SK-N-SH (cell line): ENCODE results near the gene SMYD1. TPM values are rescaled to one million over a fixed set of nuclear protein-coding genes. Genes with fewer than 3 reads are reported as not detected.

ENCODE experiments used
- CTCF ChIA-PET: fragments of 300-600, 350-600 bp; formaldehyde crosslinking; extraction: SDS; loops from one replicate; lab custom pipeline; 2021; lab: Yijun Ruan, JAX
- POLR2A ChIA-PET: fragments of 350-600 bp; sonication (Branson Sonifier 250); formaldehyde crosslinking; extraction: SDS; loops from one replicate; lab custom pipeline; 2020; ENCODE audit warnings: antibody characterized with exemption, inconsistent platforms; lab: Yijun Ruan, JAX
- DNase-seq: peaks from one replicate; pipeline ENCODE4 v3.0.0; 2012
- H2AFZ ChIP-seq: fragments of 200-600 bp; sonication (generic); 2 replicates; pipeline ENCODE4 v1.8.1; 2016; ENCODE audit warnings: antibody characterized with exemption, mild to moderate bottlenecking, low read depth
- H3F3A ChIP-seq: fragments of 200-600 bp; sonication (generic); replicated peaks from 2 replicates; pipeline ENCODE3; 2016; ENCODE audit warnings: antibody characterized with exemption, mild to moderate bottlenecking; ENCODE audit not compliant: insufficient read depth
- H3K27ac ChIP-seq, 2 experiments: fragments of 200-500 bp in 1 of 2; fragments of 200-600 bp in 1 of 2; sonication (Bioruptor generic) in 1 of 2; sonication (generic), shearing (Covaris generic) in 1 of 2; 2 replicates each; pipeline versions ENCODE4 v1.5.1 to v1.6.1; 2014 to 2016; ENCODE audit warnings: low read depth in 2 of 2, inconsistent platforms in 1 of 2, low read length in 1 of 2, mild to moderate bottlenecking in 1 of 2, mixed read lengths in 1 of 2
- H3K27me3 ChIP-seq: fragments of 200-600 bp; sonication (generic), shearing (Covaris generic); 2 replicates; pipeline ENCODE4 v1.6.1; 2016; ENCODE audit warnings: mixed run types; ENCODE audit not compliant: insufficient read depth
- H3K36me3 ChIP-seq, 2 experiments: fragments of 200-500 bp in 1 of 2; fragments of 200-600 bp in 1 of 2; sonication (Bioruptor generic) in 1 of 2; sonication (generic) in 1 of 2; replicated peaks in 1 of 2; 2 replicates each; pipeline versions ENCODE3 to v1.5.1; 2014 to 2016; ENCODE audit warnings: low read length in 1 of 2, mild to moderate bottlenecking in 1 of 2; ENCODE audit not compliant: insufficient read depth in 2 of 2, control insufficient read depth in 1 of 2
- H3K4me1 ChIP-seq, 2 experiments: fragments of 200-500 bp in 1 of 2; fragments of 200-600 bp in 1 of 2; sonication (Bioruptor generic) in 1 of 2; sonication (generic), shearing (Covaris generic) in 1 of 2; 2 replicates each; pipeline versions ENCODE4 v1.5.1 to v1.6.1; 2014 to 2016; ENCODE audit warnings: low read depth in 1 of 2, low read length in 1 of 2, mixed run types in 1 of 2; ENCODE audit not compliant: insufficient read depth in 2 of 2, control insufficient read depth in 1 of 2
- H3K4me2 ChIP-seq: fragments of 200-600 bp; sonication (generic), shearing (Covaris generic); 2 replicates; pipeline ENCODE4 v1.6.1; 2017; ENCODE audit warnings: mixed run types
- H3K4me3 ChIP-seq, 2 experiments: fragments of 200-500 bp in 1 of 2; fragments of 200-600 bp in 1 of 2; sonication (Bioruptor generic) in 1 of 2; sonication (generic), shearing (Covaris generic) in 1 of 2; 2 replicates each; pipeline versions ENCODE4 v1.5.1 to v1.8.1; 2014 to 2016; ENCODE audit warnings: low read depth in 2 of 2, inconsistent platforms in 1 of 2, low read length in 1 of 2, mild to moderate bottlenecking in 1 of 2, mixed read lengths in 1 of 2, moderate library complexity in 1 of 2
- H3K79me2 ChIP-seq: fragments of 200-600 bp; sonication (generic); 2 replicates; pipeline ENCODE4 v1.8.1; 2017; ENCODE audit warnings: mild to moderate bottlenecking; ENCODE audit not compliant: insufficient read depth
- H3K9ac ChIP-seq: fragments of 200-600 bp; sonication (generic); 2 replicates; pipeline ENCODE4 v1.6.1; 2017; ENCODE audit warnings: mixed run types
- H3K9me2 ChIP-seq: fragments of 200-600 bp; sonication (generic); 2 replicates; pipeline ENCODE4 v1.6.1; 2017; ENCODE audit warnings: mixed run types
- H3K9me3 ChIP-seq: fragments of 200-600 bp; sonication (generic); 2 replicates; pipeline ENCODE4 v1.6.1; 2017; ENCODE audit warnings: mixed run types, mild to moderate bottlenecking, moderate library complexity
- H4K20me1 ChIP-seq: fragments of 200-600 bp; sonication (generic); 2 replicates; pipeline ENCODE4 v1.6.1; 2017; ENCODE audit warnings: mild to moderate bottlenecking, mixed run types; ENCODE audit not compliant: insufficient read depth
- FOXM1 ChIP-seq: IDR thresholded peaks from 2 replicates; pipeline ENCODE4 v1.4.0; 2012; ENCODE audit warnings: low read depth, mild to moderate bottlenecking
- NRF1 ChIP-seq: IDR thresholded peaks from 2 replicates; pipeline ENCODE4 v1.6.1; 2012; ENCODE audit warnings: low read depth, mild to moderate bottlenecking, low read length
- PBX3 ChIP-seq: IDR thresholded peaks from 2 replicates; pipeline ENCODE4; 2012
- RCOR1 ChIP-seq: fragments of 150-350 bp; IDR thresholded peaks from 2 replicates; pipeline ENCODE4 v1.6.1; 2017; ENCODE audit warnings: antibody characterized with exemption, low read length
- SIN3A ChIP-seq: IDR thresholded peaks from 2 replicates; pipeline ENCODE4 v1.6.1; 2012; ENCODE audit warnings: low read depth, mild to moderate bottlenecking, low read length, moderate library complexity, borderline replicate concordance
- SMC3 ChIP-seq: IDR thresholded peaks from 2 replicates; pipeline ENCODE4 v1.6.1; 2012; ENCODE audit warnings: low read depth, low read length, improper control_type of control experiment
- TCF12 ChIP-seq: IDR thresholded peaks from 2 replicates; pipeline ENCODE4 v1.4.0; 2012
- TEAD4 ChIP-seq: IDR thresholded peaks from 2 replicates; pipeline ENCODE4 v1.4.0; 2012; ENCODE audit warnings: mild to moderate bottlenecking, borderline replicate concordance; ENCODE audit not compliant: insufficient read depth
- YY1 ChIP-seq: IDR thresholded peaks from 2 replicates; pipeline ENCODE4 v1.4.0; 2012; ENCODE audit warnings: low read depth, mild to moderate bottlenecking
- WGBS: methylation state at CpG from one replicate; pipeline ENCODE4 v1.1.6; 2017; ENCODE audit warnings: low lambda C conversion rate; 5-methylcytosine and 5-hydroxymethylcytosine counted together
- polyA plus RNA-seq, 3 experiments: library from polyadenylated mRNA; depleted of rRNA; stranded (reverse); fragments of >200 nt; gene quantifications; 2 replicates each; pipeline ENCODE4 v1.2.3, GENCODE V29; 2012
- TF ChIP-seq, protein P1 (sequence below): IDR thresholded peaks from 2 replicates; pipeline ENCODE4 v1.6.1; 2012; ENCODE audit warnings: mild to moderate bottlenecking, low read depth, low read length, moderate library complexity

Gene SMYD1
- polyA plus RNA-seq, 1 of the 3 experiments (the other 2 are of a cell fraction): not detected

GRCh38 chr2:88126772-88127637 is 59.4 kb downstream of the SMYD1 start:
- WGBS: 31% methylated on average over 3 of the region's 3 CpGs
- Histone ChIP-seq H3F3A (no peaks in the 10 kb centered on the region), H3K4me3 (no peak overlapping the region), H3K9me2 (no peaks in the 10 kb centered on the region), H3K4me1 (no peaks in the 10 kb centered on the region), H3K9ac (no peak overlapping the region), H3K27me3 (no peaks in the 10 kb centered on the region), H3K27ac (no peak overlapping the region), H4K20me1 (no peaks in the 10 kb centered on the region), H2AFZ (no peak overlapping the region), H3K9me3 (no peaks in the 10 kb centered on the region), H3K36me3 (no peaks in the 10 kb centered on the region), H3K4me2 (no peak overlapping the region), H3K79me2 (no peaks in the 10 kb centered on the region)
- ChIA-PET CTCF (interaction anchor here (1.2 kb wide), 1 partner anchor 11 kb away, joined by 3 read pairs; no protein-coding TSS in a partner anchor), POLR2A (no interaction called here)
- DNase-seq: no peak
- no peak for TF ChIP-seq PBX3
- no peak for TF ChIP-seq SIN3A
- no peak for TF ChIP-seq TCF12
- no peak for TF ChIP-seq YY1

GRCh38 chr2:88127638-88127887 is 59.9 kb downstream of the SMYD1 start:
- DNase-seq: no peak
- Histone ChIP-seq H2AFZ (no peak overlapping the region), H3K27ac (no peak overlapping the region), H3K4me3 (no peak overlapping the region), H4K20me1 (no peaks in the 10 kb centered on the region), H3K4me1 (no peaks in the 10 kb centered on the region), H3K36me3 (no peaks in the 10 kb centered on the region), H3K79me2 (no peaks in the 10 kb centered on the region), H3K27me3 (no peaks in the 10 kb centered on the region), H3K4me2 (no peak overlapping the region)
- CTCF ChIA-PET: no interaction called here
- POLR2A ChIA-PET: no interaction called here
- TF ChIP-seq FOXM1 (no peak), YY1 (no peak), NRF1 (no peak), TEAD4 (no peak), SMC3 (no peak), RCOR1 (no peak)
- TF ChIP-seq, protein P1, sequence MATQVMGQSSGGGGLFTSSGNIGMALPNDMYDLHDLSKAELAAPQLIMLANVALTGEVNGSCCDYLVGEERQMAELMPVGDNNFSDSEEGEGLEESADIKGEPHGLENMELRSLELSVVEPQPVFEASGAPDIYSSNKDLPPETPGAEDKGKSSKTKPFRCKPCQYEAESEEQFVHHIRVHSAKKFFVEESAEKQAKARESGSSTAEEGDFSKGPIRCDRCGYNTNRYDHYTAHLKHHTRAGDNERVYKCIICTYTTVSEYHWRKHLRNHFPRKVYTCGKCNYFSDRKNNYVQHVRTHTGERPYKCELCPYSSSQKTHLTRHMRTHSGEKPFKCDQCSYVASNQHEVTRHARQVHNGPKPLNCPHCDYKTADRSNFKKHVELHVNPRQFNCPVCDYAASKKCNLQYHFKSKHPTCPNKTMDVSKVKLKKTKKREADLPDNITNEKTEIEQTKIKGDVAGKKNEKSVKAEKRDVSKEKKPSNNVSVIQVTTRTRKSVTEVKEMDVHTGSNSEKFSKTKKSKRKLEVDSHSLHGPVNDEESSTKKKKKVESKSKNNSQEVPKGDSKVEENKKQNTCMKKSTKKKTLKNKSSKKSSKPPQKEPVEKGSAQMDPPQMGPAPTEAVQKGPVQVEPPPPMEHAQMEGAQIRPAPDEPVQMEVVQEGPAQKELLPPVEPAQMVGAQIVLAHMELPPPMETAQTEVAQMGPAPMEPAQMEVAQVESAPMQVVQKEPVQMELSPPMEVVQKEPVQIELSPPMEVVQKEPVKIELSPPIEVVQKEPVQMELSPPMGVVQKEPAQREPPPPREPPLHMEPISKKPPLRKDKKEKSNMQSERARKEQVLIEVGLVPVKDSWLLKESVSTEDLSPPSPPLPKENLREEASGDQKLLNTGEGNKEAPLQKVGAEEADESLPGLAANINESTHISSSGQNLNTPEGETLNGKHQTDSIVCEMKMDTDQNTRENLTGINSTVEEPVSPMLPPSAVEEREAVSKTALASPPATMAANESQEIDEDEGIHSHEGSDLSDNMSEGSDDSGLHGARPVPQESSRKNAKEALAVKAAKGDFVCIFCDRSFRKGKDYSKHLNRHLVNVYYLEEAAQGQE: no peak
- TF ChIP-seq, all 33 proteins: peak for 0
- Histone ChIP-seq H3K9me2 (no peaks in the 10 kb centered on the region), H3K9ac (no peak overlapping the region), H3K9me3 (no peaks in the 10 kb centered on the region), H3F3A (no peaks in the 10 kb centered on the region)
- WGBS: 10% methylated on average over 1 of the region's 1 CpG
